Lower leg skin (tissue), 4 donors: Measurements from ENCODE around the gene GPBAR1. TPM values are rescaled to one million over a fixed set of nuclear protein-coding genes. Genes with fewer than 3 reads are reported as not detected.

Source experiments
- DNase-seq, 2 donors: peaks; one replicate each; pipeline ENCODE4 v3.0.0-alpha.2; 2019; ENCODE audit warnings: low spot score in 2 of 2
- H3K4me3 ChIP-seq: fragments of 200-600 bp; sonication (generic); 2 replicates; pipeline ENCODE4 v1.5.1; 2017; ENCODE audit warnings: mild to moderate bottlenecking, low read depth; ENCODE audit not compliant: poor library complexity, severe bottlenecking
- CTCF ChIP-seq, 3 donors: fragments of 450-650 bp; IDR thresholded peaks; one replicate each; pipeline ENCODE4 v1.5.1; 2016; ENCODE audit warnings: antibody characterized with exemption in 3 of 3, mild to moderate bottlenecking in 3 of 3, moderate library complexity in 2 of 3
- POLR2A ChIP-seq, 2 donors: fragments of 450-650 bp; IDR thresholded peaks; one replicate each; pipeline ENCODE4 v1.6.1; 2016 to 2017; ENCODE audit warnings: antibody characterized with exemption in 2 of 2, mild to moderate bottlenecking in 1 of 2, moderate library complexity in 1 of 2
- WGBS, 2 donors: methylation state at CpG; one replicate each; pipeline ENCODE4 v1.1.5; 2018; 5-methylcytosine and 5-hydroxymethylcytosine counted together
- intact Hi-C: fragments of 100-400 bp; cut with DNase I; formaldehyde crosslinking; loops from one replicate; pipeline ENCODE4 v1.15.0; 2023; ENCODE audit warnings: low total_unique reads
- total RNA-seq, 4 donors: library from RNA; depleted of rRNA; stranded (reverse); fragments of >200 nt; gene quantifications; one replicate each; pipeline ENCODE4 v1.1.0, GENCODE V29; 2016

The GPBAR1 gene
- total RNA-seq, 4 donors from 2014 or later = 0.34 to 1.7 (median 1.4) TPM

- TF ChIP-seq CTCF (IDR thresholded peaks at IDR 0.05) (no peak), POLR2A (IDR thresholded peaks at IDR 0.05) (no peak)
- intact Hi-C loops = no loop called here
- H3K4me3 ChIP-seq = no peak overlapping the region
- DNase-seq = no peak
- 88 to 91% methylated on average over 13 of the region's 13 CpGs for WGBS, 2 donors
Measured at GRCh38 chr2:218249691-218250090, 11.1 kb upstream of the GPBAR1 start.

GRCh38 chr2:218252509-218253231 lies 8.1 kb upstream of the GPBAR1 start:
- intact Hi-C loops = no loop called here
- no peak for DNase-seq
- TF ChIP-seq POLR2A (IDR thresholded peaks at IDR 0.05) (no peak), CTCF (IDR thresholded peaks at IDR 0.05) (no peak)
- 56 to 79% methylated on average over 6 to 7 of the region's 7 CpGs for WGBS, 2 donors
- no peak overlapping the region for H3K4me3 ChIP-seq

GRCh38 chr2:218253232-218253625 lies 7.6 kb upstream of the GPBAR1 start:
- no peak overlapping the region for H3K4me3 ChIP-seq
- no peak for DNase-seq
- WGBS, 2 donors = 72 to 76% methylated on average over 5 of the region's 5 CpGs
- TF ChIP-seq POLR2A (IDR thresholded peaks at IDR 0.05) (no peak), CTCF (IDR thresholded peaks at IDR 0.05) (no peak)
- intact Hi-C loops = no loop called here

GRCh38 chr2:218255446-218255845 lies 5.4 kb upstream of the GPBAR1 start:
- WGBS, 2 donors = 73 to 78% methylated on average over 6 of the region's 6 CpGs
- no peak for TF ChIP-seq POLR2A (IDR thresholded peaks at IDR 0.05)
- no peak for TF ChIP-seq CTCF (IDR thresholded peaks at IDR 0.05)
- intact Hi-C loops = no loop called here
- no peak for DNase-seq
- H3K4me3 ChIP-seq = no peak overlapping the region

GRCh38 chr2:218256612-218257350 lies 4.0 kb upstream of the GPBAR1 start:
- H3K4me3 ChIP-seq = no peak overlapping the region
- intact Hi-C loops = no loop called here

More at GRCh38 chr2:218256612-218257350, 4.0 kb upstream of the GPBAR1 start:
- peak in 1 of 2 donors; percentile 74 for DNase-seq
- TF ChIP-seq CTCF (IDR thresholded peaks at IDR 0.05) (no peak), POLR2A (IDR thresholded peaks at IDR 0.05) (no peak)
- 89 to 90% methylated on average over 13 of the region's 13 CpGs for WGBS, 2 donors
